Measurements from ENCODE around the gene RAE1. TPM values are rescaled to one million over a fixed set of nuclear protein-coding genes. Genes with fewer than 3 reads are reported as not detected.

RAE1 gene
- total RNA-seq, 1 experiment from 2014 or later: 62.6 TPM

- peak; percentile 83 for DNase-seq (ENCODE audit: low read depth, low spot score)
- in situ Hi-C loops (cut with HindIII; ENCODE audit: low pct_unique_long_range_greater_than_20kb, low sequenced_read_pairs): no loop called here
Observed at GRCh38 chr20:57381596-57382503, 30.8 kb downstream of the RAE1 start.

- in situ Hi-C loops (cut with HindIII; ENCODE audit: low pct_unique_long_range_greater_than_20kb, low sequenced_read_pairs): no loop called here
- DNase-seq (ENCODE audit: low read depth, low spot score): no peak
Observed at GRCh38 chr20:57382516-57382915, 31.5 kb downstream of the RAE1 start.

GRCh38 chr20:57383447-57384347, 32.6 kb downstream of the RAE1 start:
- DNase-seq (ENCODE audit: low read depth, low spot score): no peak
- in situ Hi-C loops (cut with HindIII; ENCODE audit: low pct_unique_long_range_greater_than_20kb, low sequenced_read_pairs): no loop called here

GRCh38 chr20:57384486-57384885, 33.4 kb downstream of the RAE1 start:
- in situ Hi-C loops (cut with HindIII; ENCODE audit: low pct_unique_long_range_greater_than_20kb, low sequenced_read_pairs): no loop called here
- no peak for DNase-seq (ENCODE audit: low read depth, low spot score)

- in situ Hi-C loops (cut with HindIII; ENCODE audit: low pct_unique_long_range_greater_than_20kb, low sequenced_read_pairs): no loop called here
- DNase-seq (ENCODE audit: low read depth, low spot score): no peak
Observed at GRCh38 chr20:57384953-57385761, 34.1 kb downstream of the RAE1 start.

GRCh38 chr20:57385940-57386339, 34.9 kb downstream of the RAE1 start:
- in situ Hi-C loops (cut with HindIII; ENCODE audit: low pct_unique_long_range_greater_than_20kb, low sequenced_read_pairs): no loop called here
- DNase-seq (ENCODE audit: low read depth, low spot score): no peak

GRCh38 chr20:57386762-57387161, 35.7 kb downstream of the RAE1 start:
- DNase-seq (ENCODE audit: low read depth, low spot score): no peak
- in situ Hi-C loops (cut with HindIII; ENCODE audit: low pct_unique_long_range_greater_than_20kb, low sequenced_read_pairs): no loop called here

- in situ Hi-C loops (cut with HindIII; ENCODE audit: low pct_unique_long_range_greater_than_20kb, low sequenced_read_pairs): no loop called here
- DNase-seq (ENCODE audit: low read depth, low spot score): no peak
Observed at GRCh38 chr20:57387463-57387862, 36.4 kb downstream of the RAE1 start.

GRCh38 chr20:57387945-57388371, 36.9 kb downstream of the RAE1 start:
- in situ Hi-C loops (cut with HindIII; ENCODE audit: low pct_unique_long_range_greater_than_20kb, low sequenced_read_pairs): no loop called here
- DNase-seq (ENCODE audit: low read depth, low spot score): no peak

GRCh38 chr20:57388953-57389694, 38.1 kb downstream of the RAE1 start:
- DNase-seq (ENCODE audit: low read depth, low spot score): no peak
- in situ Hi-C loops (cut with HindIII; ENCODE audit: low pct_unique_long_range_greater_than_20kb, low sequenced_read_pairs): no loop called here

- DNase-seq (ENCODE audit: low read depth, low spot score): no peak
- in situ Hi-C loops (cut with HindIII; ENCODE audit: low pct_unique_long_range_greater_than_20kb, low sequenced_read_pairs): no loop called here
Observed at GRCh38 chr20:57389695-57390603, 38.9 kb downstream of the RAE1 start.

- in situ Hi-C loops (cut with HindIII; ENCODE audit: low pct_unique_long_range_greater_than_20kb, low sequenced_read_pairs): no loop called here
- DNase-seq (ENCODE audit: low read depth, low spot score): peak; percentile 70
Observed at GRCh38 chr20:57390604-57391438, 39.8 kb downstream of the RAE1 start, which contains the start of gene RBM38. Gene RBM38, plus strand, starts transcription at chr20:57391396. Its CDS starts 186 bp downstream, at chr20:57391582.

GRCh38 chr20:57391439-57392301, 40.6 kb downstream of the RAE1 start:
- in situ Hi-C loops (cut with HindIII; ENCODE audit: low pct_unique_long_range_greater_than_20kb, low sequenced_read_pairs): no loop called here
- no peak for DNase-seq (ENCODE audit: low read depth, low spot score)

- no peak for DNase-seq (ENCODE audit: low read depth, low spot score)
- in situ Hi-C loops (cut with HindIII; ENCODE audit: low pct_unique_long_range_greater_than_20kb, low sequenced_read_pairs): no loop called here
Observed at GRCh38 chr20:57392512-57393271, 41.6 kb downstream of the RAE1 start.

Data from SK-MEL-5 (cell line).